ENCODE results near the gene KLHDC7B.

DNA sequence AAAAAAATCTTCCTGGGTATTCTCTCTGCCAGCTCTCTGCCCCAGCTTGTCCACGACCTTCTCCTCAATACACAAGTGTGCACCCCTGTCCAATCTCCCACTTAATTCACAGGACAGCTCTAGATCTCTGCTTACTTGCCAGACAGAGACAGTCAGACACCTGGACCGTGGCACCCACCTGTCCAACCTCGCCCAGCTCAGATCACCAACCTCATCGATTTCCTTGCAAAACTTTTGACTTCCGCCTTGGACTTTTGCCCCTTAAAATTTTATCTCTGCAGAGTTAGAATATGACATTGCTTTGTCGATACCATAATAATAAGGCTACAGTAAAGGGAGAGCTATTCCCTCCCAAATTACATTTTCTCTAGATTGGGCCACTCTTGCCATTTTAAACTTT lies 48.6 kb upstream of the KLHDC7B start:
- TF ChIP-seq POLR2AphosphoS5 (IDR thresholded peaks at IDR 0.05; ENCODE audit: low read depth) = no peak
- TF ChIP-seq CTCF (IDR thresholded peaks at IDR 0.05; ENCODE audit: insufficient read depth, low read length) = no peak
- TF ChIP-seq, protein P1, sequence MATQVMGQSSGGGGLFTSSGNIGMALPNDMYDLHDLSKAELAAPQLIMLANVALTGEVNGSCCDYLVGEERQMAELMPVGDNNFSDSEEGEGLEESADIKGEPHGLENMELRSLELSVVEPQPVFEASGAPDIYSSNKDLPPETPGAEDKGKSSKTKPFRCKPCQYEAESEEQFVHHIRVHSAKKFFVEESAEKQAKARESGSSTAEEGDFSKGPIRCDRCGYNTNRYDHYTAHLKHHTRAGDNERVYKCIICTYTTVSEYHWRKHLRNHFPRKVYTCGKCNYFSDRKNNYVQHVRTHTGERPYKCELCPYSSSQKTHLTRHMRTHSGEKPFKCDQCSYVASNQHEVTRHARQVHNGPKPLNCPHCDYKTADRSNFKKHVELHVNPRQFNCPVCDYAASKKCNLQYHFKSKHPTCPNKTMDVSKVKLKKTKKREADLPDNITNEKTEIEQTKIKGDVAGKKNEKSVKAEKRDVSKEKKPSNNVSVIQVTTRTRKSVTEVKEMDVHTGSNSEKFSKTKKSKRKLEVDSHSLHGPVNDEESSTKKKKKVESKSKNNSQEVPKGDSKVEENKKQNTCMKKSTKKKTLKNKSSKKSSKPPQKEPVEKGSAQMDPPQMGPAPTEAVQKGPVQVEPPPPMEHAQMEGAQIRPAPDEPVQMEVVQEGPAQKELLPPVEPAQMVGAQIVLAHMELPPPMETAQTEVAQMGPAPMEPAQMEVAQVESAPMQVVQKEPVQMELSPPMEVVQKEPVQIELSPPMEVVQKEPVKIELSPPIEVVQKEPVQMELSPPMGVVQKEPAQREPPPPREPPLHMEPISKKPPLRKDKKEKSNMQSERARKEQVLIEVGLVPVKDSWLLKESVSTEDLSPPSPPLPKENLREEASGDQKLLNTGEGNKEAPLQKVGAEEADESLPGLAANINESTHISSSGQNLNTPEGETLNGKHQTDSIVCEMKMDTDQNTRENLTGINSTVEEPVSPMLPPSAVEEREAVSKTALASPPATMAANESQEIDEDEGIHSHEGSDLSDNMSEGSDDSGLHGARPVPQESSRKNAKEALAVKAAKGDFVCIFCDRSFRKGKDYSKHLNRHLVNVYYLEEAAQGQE (IDR thresholded peaks at IDR 0.05; ENCODE audit: insufficient replicate concordance, low read depth) = no peak
- no peak for TF ChIP-seq GABPA (IDR thresholded peaks at IDR 0.05; ENCODE audit: low read depth)

All from HL-60 (cell line).